Activated naive CD4-positive, alpha-beta T cell treated with anti-CD3 and anti-CD28 coated beads, Interleukin-2, amount 50 U/mL, for 24 hours (primary cell): Measurements from ENCODE around the gene GALNT16.

Experiments
- H3K27ac Mint-ChIP-seq: one replicate; pipeline ENCODE4 v1.8.0; 2021; ENCODE audit warnings: mild to moderate bottlenecking, mixed read lengths
- H3K27me3 Mint-ChIP-seq: one replicate; pipeline ENCODE4 v1.8.0; 2021; ENCODE audit warnings: mixed read lengths
- H3K36me3 Mint-ChIP-seq: one replicate; pipeline ENCODE4 v1.8.0; 2021; ENCODE audit warnings: mixed read lengths
- H3K4me1 Mint-ChIP-seq: one replicate; pipeline ENCODE4 v1.8.0; 2021; ENCODE audit warnings: mixed read lengths
- H3K4me3 Mint-ChIP-seq: one replicate; pipeline ENCODE4 v1.8.0; 2021; ENCODE audit warnings: mild to moderate bottlenecking, mixed read lengths
- H3K9me3 Mint-ChIP-seq: one replicate; pipeline ENCODE4 v1.8.0; 2021; ENCODE audit warnings: mixed read lengths

The GALNT16 gene

DNA sequence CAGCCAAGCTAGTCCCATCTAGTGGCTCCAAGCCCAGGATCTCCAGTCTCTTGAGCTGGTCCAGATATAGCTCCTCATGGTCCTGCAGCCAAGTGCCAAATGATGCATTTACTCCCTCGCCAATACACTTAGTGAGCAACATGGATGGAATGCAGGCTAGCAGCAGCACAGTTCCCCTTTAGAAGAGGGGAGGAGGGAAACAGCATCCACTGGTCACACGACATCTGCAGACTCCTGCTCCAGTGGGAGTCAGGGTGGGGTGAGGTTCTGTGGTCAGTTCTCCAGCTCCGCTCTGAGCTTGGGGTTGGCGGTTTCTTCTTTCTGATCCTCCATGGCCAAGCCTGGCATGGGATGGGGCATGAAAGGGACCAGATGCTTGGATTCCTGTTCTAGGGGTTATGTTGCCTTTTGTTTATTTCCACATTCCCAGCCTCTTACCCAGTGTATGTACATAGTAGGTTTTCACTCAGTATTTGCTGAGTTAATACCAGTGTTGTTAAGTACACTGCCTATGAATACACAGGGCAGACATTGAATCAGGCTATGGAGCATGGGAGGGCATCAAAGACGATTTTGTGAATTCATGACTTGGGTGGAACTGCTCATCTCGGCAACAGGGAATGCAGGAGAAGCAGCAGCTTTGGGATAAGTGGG is 57.3 kb downstream of the GALNT16 start:
- H3K9me3 Mint-ChIP-seq = no peaks in the 10 kb centered on the region
- H3K36me3 Mint-ChIP-seq = no peaks in the 10 kb centered on the region
- H3K27me3 Mint-ChIP-seq = no peaks in the 10 kb centered on the region
- H3K4me3 Mint-ChIP-seq = no peak overlapping the region
- no peaks in the 10 kb centered on the region for H3K4me1 Mint-ChIP-seq
- no peak overlapping the region for H3K27ac Mint-ChIP-seq

- H3K4me3 Mint-ChIP-seq = no peak overlapping the region
- H3K27ac Mint-ChIP-seq = no peak overlapping the region
- no peaks in the 10 kb centered on the region for H3K36me3 Mint-ChIP-seq
- H3K4me1 Mint-ChIP-seq = no peaks in the 10 kb centered on the region
- no peaks in the 10 kb centered on the region for H3K27me3 Mint-ChIP-seq
- H3K9me3 Mint-ChIP-seq = no peaks in the 10 kb centered on the region
Measured at GRCh38 chr14:69317780-69318179, 57.8 kb downstream of the GALNT16 start.

- H3K4me1 Mint-ChIP-seq = no peaks in the 10 kb centered on the region
- H3K36me3 Mint-ChIP-seq = no peaks in the 10 kb centered on the region
- no peaks in the 10 kb centered on the region for H3K9me3 Mint-ChIP-seq
- no peak overlapping the region for H3K27ac Mint-ChIP-seq
- no peaks in the 10 kb centered on the region for H3K27me3 Mint-ChIP-seq
- no peak overlapping the region for H3K4me3 Mint-ChIP-seq
Measured at GRCh38 chr14:69318241-69318640, 58.3 kb downstream of the GALNT16 start.

GRCh38 chr14:69318901-69319475 is 59.0 kb downstream of the GALNT16 start:
- H3K27me3 Mint-ChIP-seq = no peaks in the 10 kb centered on the region
- H3K4me3 Mint-ChIP-seq = no peak overlapping the region
- no peak overlapping the region for H3K27ac Mint-ChIP-seq
- H3K4me1 Mint-ChIP-seq = no peaks in the 10 kb centered on the region
- no peaks in the 10 kb centered on the region for H3K36me3 Mint-ChIP-seq
- no peaks in the 10 kb centered on the region for H3K9me3 Mint-ChIP-seq

- Mint-ChIP-seq H3K4me3 (no peak overlapping the region), H3K9me3 (no peaks in the 10 kb centered on the region), H3K4me1 (no peaks in the 10 kb centered on the region)
Measured at GRCh38 chr14:69319911-69320310, 60.0 kb downstream of the GALNT16 start.

GRCh38 chr14:69320581-69321365 is 60.8 kb downstream of the GALNT16 start:
- Mint-ChIP-seq H3K9me3 (no peaks in the 10 kb centered on the region), H3K36me3 (no peaks in the 10 kb centered on the region), H3K27me3 (no peaks in the 10 kb centered on the region), H3K27ac (no peak overlapping the region), H3K4me3 (no peak overlapping the region), H3K4me1 (no peaks in the 10 kb centered on the region)

More at GRCh38 chr14:69319911-69320310, 60.0 kb downstream of the GALNT16 start:
- Mint-ChIP-seq H3K27ac (no peak overlapping the region), H3K36me3 (no peaks in the 10 kb centered on the region), H3K27me3 (no peaks in the 10 kb centered on the region)

GRCh38 chr14:69321601-69322330 is 61.8 kb downstream of the GALNT16 start:
- Mint-ChIP-seq H3K4me3 (no peak overlapping the region), H3K27me3 (no peaks in the 10 kb centered on the region)

GRCh38 chr14:69323266-69323998 is 63.5 kb downstream of the GALNT16 start:
- Mint-ChIP-seq H3K4me3 (no peak overlapping the region), H3K36me3 (no peaks in the 10 kb centered on the region), H3K4me1 (no peaks in the 10 kb centered on the region), H3K9me3 (no peaks in the 10 kb centered on the region), H3K27me3 (no peaks in the 10 kb centered on the region), H3K27ac (no peak overlapping the region)

More at GRCh38 chr14:69321601-69322330, 61.8 kb downstream of the GALNT16 start:
- Mint-ChIP-seq H3K4me1 (no peaks in the 10 kb centered on the region), H3K9me3 (no peaks in the 10 kb centered on the region), H3K36me3 (no peaks in the 10 kb centered on the region), H3K27ac (no peak overlapping the region)

DNA sequence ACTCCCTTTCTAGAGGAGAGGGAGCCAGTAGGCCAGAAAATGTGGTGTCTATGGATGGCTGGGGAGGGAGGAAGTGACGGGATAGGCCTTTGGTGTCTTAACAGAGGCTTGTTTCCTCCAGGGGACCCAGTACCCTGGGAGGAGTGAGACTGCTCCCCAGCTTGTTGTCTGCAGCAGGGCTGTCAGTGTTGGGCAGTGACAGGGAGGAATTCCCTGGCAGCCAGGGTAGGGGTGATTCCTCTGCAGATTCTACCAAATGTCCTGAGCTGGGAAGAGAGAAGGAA is 64.0 kb downstream of the GALNT16 start:
- Mint-ChIP-seq H3K36me3 (no peaks in the 10 kb centered on the region), H3K9me3 (no peaks in the 10 kb centered on the region), H3K4me3 (no peak overlapping the region), H3K27ac (no peak overlapping the region), H3K4me1 (no peaks in the 10 kb centered on the region), H3K27me3 (no peaks in the 10 kb centered on the region)

GRCh38 chr14:69324341-69324931 is 64.5 kb downstream of the GALNT16 start:
- Mint-ChIP-seq H3K27me3 (no peaks in the 10 kb centered on the region), H3K36me3 (no peaks in the 10 kb centered on the region), H3K4me3 (no peak overlapping the region), H3K9me3 (no peaks in the 10 kb centered on the region), H3K4me1 (no peaks in the 10 kb centered on the region), H3K27ac (no peak overlapping the region)

DNA sequence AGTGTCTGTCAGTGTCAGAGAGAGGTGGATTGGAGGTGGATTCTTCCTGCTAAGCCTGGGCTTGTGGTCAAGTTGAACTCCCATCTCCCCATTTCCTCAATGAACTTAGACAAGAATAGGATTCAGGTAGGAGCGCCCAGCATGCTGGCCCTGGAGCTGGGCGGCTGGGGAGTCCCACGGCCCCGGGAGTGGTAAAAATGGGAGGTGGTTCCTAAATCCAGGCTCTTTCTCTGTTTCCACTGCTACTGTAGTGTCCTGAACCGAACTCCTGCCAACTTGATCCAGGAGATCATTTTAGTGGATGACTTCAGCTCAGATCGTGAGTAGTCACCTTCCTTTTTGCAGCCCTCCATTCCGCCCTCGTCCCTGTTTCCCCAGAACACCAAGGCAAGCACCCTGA is 65.1 kb downstream of the GALNT16 start:
- no peaks in the 10 kb centered on the region for H3K36me3 Mint-ChIP-seq
- no peaks in the 10 kb centered on the region for H3K27me3 Mint-ChIP-seq
- H3K27ac Mint-ChIP-seq = no peak overlapping the region
- no peaks in the 10 kb centered on the region for H3K9me3 Mint-ChIP-seq
- no peak overlapping the region for H3K4me3 Mint-ChIP-seq
- no peaks in the 10 kb centered on the region for H3K4me1 Mint-ChIP-seq

- Mint-ChIP-seq H3K27ac (no peak overlapping the region), H3K4me3 (no peak overlapping the region), H3K4me1 (no peaks in the 10 kb centered on the region), H3K36me3 (no peaks in the 10 kb centered on the region), H3K9me3 (no peaks in the 10 kb centered on the region), H3K27me3 (no peaks in the 10 kb centered on the region)
Measured at GRCh38 chr14:69325646-69326265, 65.8 kb downstream of the GALNT16 start.

GRCh38 chr14:69326611-69327010 is 66.7 kb downstream of the GALNT16 start:
- Mint-ChIP-seq H3K4me1 (no peaks in the 10 kb centered on the region), H3K36me3 (no peaks in the 10 kb centered on the region), H3K4me3 (no peak overlapping the region), H3K27ac (no peak overlapping the region), H3K9me3 (no peaks in the 10 kb centered on the region), H3K27me3 (no peaks in the 10 kb centered on the region)

DNA sequence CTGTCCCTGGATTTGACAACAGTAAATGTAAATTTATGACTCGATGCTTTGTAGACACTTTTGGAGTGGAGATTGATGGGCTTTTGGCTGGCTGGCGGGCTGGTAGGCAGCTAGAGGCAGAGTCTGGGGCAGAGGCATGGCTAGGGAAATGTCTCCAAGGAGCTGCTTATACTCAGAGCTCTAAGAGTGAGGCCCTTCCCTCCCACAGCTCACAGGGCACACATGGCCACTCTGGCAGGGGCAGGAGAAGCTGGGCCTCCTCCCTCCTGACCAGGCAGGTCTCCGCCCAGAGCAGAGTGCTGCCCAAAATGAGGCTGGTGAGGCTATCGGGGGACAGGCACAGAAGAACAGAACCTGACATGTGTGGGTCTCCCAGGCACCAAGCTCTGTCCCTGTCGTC is 67.5 kb downstream of the GALNT16 start:
- no peaks in the 10 kb centered on the region for H3K27me3 Mint-ChIP-seq
- H3K27ac Mint-ChIP-seq = no peak overlapping the region
- no peaks in the 10 kb centered on the region for H3K4me1 Mint-ChIP-seq
- no peaks in the 10 kb centered on the region for H3K36me3 Mint-ChIP-seq
- no peak overlapping the region for H3K4me3 Mint-ChIP-seq
- no peaks in the 10 kb centered on the region for H3K9me3 Mint-ChIP-seq

DNA sequence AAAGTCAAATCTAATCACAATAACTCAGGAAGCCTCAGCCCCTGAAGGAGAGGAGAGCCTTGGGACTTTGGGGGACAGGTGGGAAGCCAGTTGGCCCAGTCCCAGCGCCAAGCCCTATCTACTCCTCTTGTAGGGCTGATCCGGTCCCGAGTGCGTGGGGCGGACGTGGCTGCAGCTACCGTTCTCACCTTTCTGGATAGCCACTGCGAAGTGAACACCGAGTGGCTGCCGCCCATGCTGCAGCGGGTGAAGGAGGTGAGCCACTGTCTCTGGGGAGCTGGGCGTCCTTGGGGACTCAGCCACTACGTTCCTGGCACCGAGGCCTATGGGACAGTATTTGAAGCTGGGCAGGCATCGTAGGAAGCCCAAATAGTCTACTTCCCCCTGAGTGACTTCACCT is 68.4 kb downstream of the GALNT16 start:
- Mint-ChIP-seq H3K27ac (no peak overlapping the region), H3K9me3 (no peaks in the 10 kb centered on the region), H3K4me3 (no peak overlapping the region), H3K36me3 (no peaks in the 10 kb centered on the region), H3K4me1 (no peaks in the 10 kb centered on the region), H3K27me3 (no peaks in the 10 kb centered on the region)
